GM23338 (cell line): Measurements from ENCODE around the gene STIM1. TPM values are rescaled to one million over a fixed set of nuclear protein-coding genes. Genes with fewer than 3 reads are reported as not detected.

ENCODE experiments used
- ATAC-seq: fragments of 200-7000 bp; cut with Tn5 transposase; 3 replicates; pipeline ENCODE4 v1.9.1; 2020
- DNase-seq: peaks from one replicate; pipeline ENCODE4 v3.0.0-alpha.2; 2015; ENCODE audit warnings: low spot score
- H2AFZ ChIP-seq: fragments of 200-600 bp; sonication (generic); 2 replicates; pipeline ENCODE4 v1.8.0; 2016; ENCODE audit warnings: antibody characterized with exemption, mild to moderate bottlenecking, moderate library complexity
- H3F3A ChIP-seq: fragments of 200-600 bp; sonication (generic); replicated peaks from 2 replicates; pipeline ENCODE4 v1.8.0; 2017; ENCODE audit warnings: antibody characterized with exemption, mixed run types, low read depth
- H3K27ac ChIP-seq: fragments of 200-600 bp; sonication (generic); 2 replicates; pipeline ENCODE4 v1.6.1; 2016; ENCODE audit warnings: low read depth
- H3K27me3 ChIP-seq: fragments of 200-600 bp; sonication (generic); 2 replicates; pipeline ENCODE4 v1.8.0; 2016; ENCODE audit warnings: mild to moderate bottlenecking, mixed run types, moderate library complexity; ENCODE audit not compliant: insufficient read depth
- H3K36me3 ChIP-seq: fragments of 200-600 bp; sonication (generic); 2 replicates; pipeline ENCODE4 v1.8.0; 2016; ENCODE audit warnings: mild to moderate bottlenecking; ENCODE audit not compliant: insufficient read depth
- H3K4me1 ChIP-seq: fragments of 200-600 bp; sonication (generic); 2 replicates; pipeline ENCODE4 v1.8.0; 2016; ENCODE audit warnings: mild to moderate bottlenecking, moderate library complexity; ENCODE audit not compliant: insufficient read depth
- H3K4me2 ChIP-seq: fragments of 200-600 bp; sonication (generic); 2 replicates; pipeline ENCODE4 v1.7.1; 2017; ENCODE audit warnings: mixed run types
- H3K4me3 ChIP-seq: fragments of 200-600 bp; sonication (generic); 2 replicates; pipeline ENCODE4 v1.6.1; 2016; ENCODE audit warnings: mixed run types
- H3K79me2 ChIP-seq: fragments of 200-600 bp; sonication (generic); replicated peaks from 2 replicates; pipeline ENCODE4 v1.8.0; 2017; ENCODE audit warnings: mild to moderate bottlenecking; ENCODE audit not compliant: insufficient read depth
- H3K9me2 ChIP-seq: fragments of 200-600 bp; sonication (generic); 2 replicates; pipeline ENCODE4 v1.8.0; 2017; ENCODE audit not compliant: insufficient read depth
- H4K20me1 ChIP-seq: fragments of 200-600 bp; sonication (generic); replicated peaks from 2 replicates; pipeline ENCODE4 v1.8.0; 2017; ENCODE audit warnings: mild to moderate bottlenecking; ENCODE audit not compliant: insufficient read depth
- H3K27ac Mint-ChIP-seq: 2 replicates; pipeline ENCODE4 v1.8.0; 2020; ENCODE audit warnings: inconsistent platforms, mild to moderate bottlenecking, moderate library complexity, mixed read lengths
- H3K27me3 Mint-ChIP-seq: 3 replicates; pipeline ENCODE4 v1.8.0; 2022; ENCODE audit warnings: low read depth, mild to moderate bottlenecking, moderate library complexity, mixed read lengths, inconsistent platforms; ENCODE audit not compliant: insufficient read depth, poor library complexity
- H3K36me3 Mint-ChIP-seq: 3 replicates; pipeline ENCODE4 v1.8.0; 2021; ENCODE audit warnings: low read depth, mild to moderate bottlenecking, inconsistent platforms, moderate library complexity, mixed read lengths
- H3K4me1 Mint-ChIP-seq: 3 replicates; pipeline ENCODE4 v1.8.0; 2020; ENCODE audit warnings: mild to moderate bottlenecking, inconsistent platforms, mixed read lengths
- H3K4me3 Mint-ChIP-seq: 3 replicates; pipeline ENCODE4 v1.8.0; 2021; ENCODE audit warnings: moderate library complexity, mild to moderate bottlenecking, inconsistent platforms, mixed read lengths
- H3K9me3 Mint-ChIP-seq: 3 replicates; pipeline ENCODE4 v1.8.0; 2020; ENCODE audit warnings: moderate library complexity, mild to moderate bottlenecking, inconsistent platforms, mixed read lengths
- CREB1 ChIP-seq: fragments of 250-450 bp; sonication (Bioruptor Pico); IDR thresholded peaks from 2 replicates; pipeline ENCODE4 v1.5.0; 2020; ENCODE audit warnings: low read depth, mild to moderate bottlenecking, moderate library complexity
- EZH2 ChIP-seq: fragments of 200-600 bp; sonication (generic); IDR thresholded peaks from one replicate; pipeline ENCODE4 v1.8.0; 2017; ENCODE audit warnings: antibody characterized with exemption, mild to moderate bottlenecking, low read depth; ENCODE audit not compliant: unreplicated experiment
- EZH2phosphoT487 ChIP-seq: fragments of 200-600 bp; sonication (generic); IDR thresholded peaks from one replicate; pipeline ENCODE4 v1.8.1; 2018; ENCODE audit warnings: antibody characterized with exemption; ENCODE audit not compliant: unreplicated experiment
- JUNB ChIP-seq: IDR thresholded peaks from one replicate; pipeline ENCODE4 v1.6.1; 2016; ENCODE audit warnings: antibody characterized with exemption; ENCODE audit not compliant: unreplicated experiment
- NANOG ChIP-seq: IDR thresholded peaks from 2 replicates; pipeline ENCODE4 v1.6.1; 2016; ENCODE audit warnings: antibody characterized with exemption, borderline replicate concordance
- POLR2AphosphoS5 ChIP-seq: IDR thresholded peaks from 2 replicates; pipeline ENCODE4 v1.6.1; 2016; ENCODE audit warnings: antibody characterized with exemption, low read depth
- STAT1 ChIP-seq: IDR thresholded peaks from one replicate; pipeline ENCODE4 v1.6.1; 2016; ENCODE audit warnings: antibody characterized with exemption; ENCODE audit not compliant: unreplicated experiment
- ZNF114 ChIP-seq: fragments of 250-450 bp; sonication (Bioruptor Pico); IDR thresholded peaks from 2 replicates; pipeline ENCODE4 v1.5.0; 2020; ENCODE audit warnings: mild to moderate bottlenecking, moderate library complexity
- ZNF331 ChIP-seq: fragments of 250-450 bp; sonication (Bioruptor Pico); IDR thresholded peaks from 2 replicates; pipeline ENCODE4 v1.5.0; 2020; ENCODE audit warnings: low read depth, mild to moderate bottlenecking, moderate library complexity
- polyA plus RNA-seq: library from polyadenylated mRNA; unstranded; fragments of >200 nt; fragmentation: Nextera tagmentation; extraction: Ambion mirVana; gene quantifications from 2 replicates; pipeline ENCODE4 v1.2.1, GENCODE V29; 2016
- total RNA-seq: library from RNA; depleted of rRNA; stranded (reverse); fragments of >200 nt; shearing (Covaris generic); gene quantifications from 2 replicates; pipeline ENCODE4 v1.2.3, GENCODE V29; 2014
- TF ChIP-seq, protein P1 (sequence below): IDR thresholded peaks from 2 replicates; pipeline ENCODE4 v1.6.1; 2016; ENCODE audit warnings: antibody characterized with exemption
- TF ChIP-seq, protein P2 (sequence below), 2 experiments: fragments of 200-600 bp in 1 of 2; sonication (generic) in 1 of 2; conservative IDR thresholded peaks; 2 replicates each; pipeline versions ENCODE4 v1.5.1 to v1.6.1; 2016 to 2017; ENCODE audit warnings: antibody characterized with exemption in 2 of 2, low read depth in 2 of 2, mild to moderate bottlenecking in 2 of 2, moderate library complexity in 1 of 2
- TF ChIP-seq, protein P3 (sequence below): fragments of 250-450 bp; sonication (Bioruptor Pico); IDR thresholded peaks from 2 replicates; pipeline ENCODE4 v1.5.0; 2020; ENCODE audit warnings: mild to moderate bottlenecking, moderate library complexity
- TF ChIP-seq, protein P4 (sequence below): IDR thresholded peaks from one replicate; pipeline ENCODE4 v1.6.1; 2018; ENCODE audit warnings: antibody characterized with exemption; ENCODE audit not compliant: unreplicated experiment

The STIM1 gene
- total and polyA plus RNA-seq, 2 experiments from 2014 or later: 3.5 to 14.0 TPM

DNA sequence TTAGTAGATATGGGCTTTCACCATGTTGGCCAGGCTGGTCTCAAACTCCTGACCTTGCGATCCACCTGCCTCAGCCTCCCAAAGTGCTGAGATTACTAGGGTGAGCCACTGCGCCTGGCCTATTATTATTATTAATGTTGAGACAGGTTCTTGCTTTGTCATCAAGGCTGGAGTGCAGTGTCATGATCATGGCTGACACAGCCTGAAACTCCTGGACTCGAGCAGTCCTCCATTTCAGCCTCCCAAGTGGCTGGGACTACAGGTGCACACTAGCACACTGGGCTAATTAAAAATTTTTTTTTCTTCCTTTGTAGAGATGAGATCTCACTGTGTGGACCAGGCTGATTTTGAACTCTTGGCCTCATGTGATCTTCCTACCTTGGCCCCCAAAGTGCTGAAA lies 102.0 kb downstream of the STIM1 start:
- TF ChIP-seq, protein P1, sequence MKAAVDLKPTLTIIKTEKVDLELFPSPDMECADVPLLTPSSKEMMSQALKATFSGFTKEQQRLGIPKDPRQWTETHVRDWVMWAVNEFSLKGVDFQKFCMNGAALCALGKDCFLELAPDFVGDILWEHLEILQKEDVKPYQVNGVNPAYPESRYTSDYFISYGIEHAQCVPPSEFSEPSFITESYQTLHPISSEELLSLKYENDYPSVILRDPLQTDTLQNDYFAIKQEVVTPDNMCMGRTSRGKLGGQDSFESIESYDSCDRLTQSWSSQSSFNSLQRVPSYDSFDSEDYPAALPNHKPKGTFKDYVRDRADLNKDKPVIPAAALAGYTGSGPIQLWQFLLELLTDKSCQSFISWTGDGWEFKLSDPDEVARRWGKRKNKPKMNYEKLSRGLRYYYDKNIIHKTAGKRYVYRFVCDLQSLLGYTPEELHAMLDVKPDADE: no peak
- TF ChIP-seq, protein P2, sequence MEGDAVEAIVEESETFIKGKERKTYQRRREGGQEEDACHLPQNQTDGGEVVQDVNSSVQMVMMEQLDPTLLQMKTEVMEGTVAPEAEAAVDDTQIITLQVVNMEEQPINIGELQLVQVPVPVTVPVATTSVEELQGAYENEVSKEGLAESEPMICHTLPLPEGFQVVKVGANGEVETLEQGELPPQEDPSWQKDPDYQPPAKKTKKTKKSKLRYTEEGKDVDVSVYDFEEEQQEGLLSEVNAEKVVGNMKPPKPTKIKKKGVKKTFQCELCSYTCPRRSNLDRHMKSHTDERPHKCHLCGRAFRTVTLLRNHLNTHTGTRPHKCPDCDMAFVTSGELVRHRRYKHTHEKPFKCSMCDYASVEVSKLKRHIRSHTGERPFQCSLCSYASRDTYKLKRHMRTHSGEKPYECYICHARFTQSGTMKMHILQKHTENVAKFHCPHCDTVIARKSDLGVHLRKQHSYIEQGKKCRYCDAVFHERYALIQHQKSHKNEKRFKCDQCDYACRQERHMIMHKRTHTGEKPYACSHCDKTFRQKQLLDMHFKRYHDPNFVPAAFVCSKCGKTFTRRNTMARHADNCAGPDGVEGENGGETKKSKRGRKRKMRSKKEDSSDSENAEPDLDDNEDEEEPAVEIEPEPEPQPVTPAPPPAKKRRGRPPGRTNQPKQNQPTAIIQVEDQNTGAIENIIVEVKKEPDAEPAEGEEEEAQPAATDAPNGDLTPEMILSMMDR (conservative IDR thresholded peaks at IDR 0.05; ENCODE audit: low read depth in 2 of 2): no peak
- TF ChIP-seq, protein P3, sequence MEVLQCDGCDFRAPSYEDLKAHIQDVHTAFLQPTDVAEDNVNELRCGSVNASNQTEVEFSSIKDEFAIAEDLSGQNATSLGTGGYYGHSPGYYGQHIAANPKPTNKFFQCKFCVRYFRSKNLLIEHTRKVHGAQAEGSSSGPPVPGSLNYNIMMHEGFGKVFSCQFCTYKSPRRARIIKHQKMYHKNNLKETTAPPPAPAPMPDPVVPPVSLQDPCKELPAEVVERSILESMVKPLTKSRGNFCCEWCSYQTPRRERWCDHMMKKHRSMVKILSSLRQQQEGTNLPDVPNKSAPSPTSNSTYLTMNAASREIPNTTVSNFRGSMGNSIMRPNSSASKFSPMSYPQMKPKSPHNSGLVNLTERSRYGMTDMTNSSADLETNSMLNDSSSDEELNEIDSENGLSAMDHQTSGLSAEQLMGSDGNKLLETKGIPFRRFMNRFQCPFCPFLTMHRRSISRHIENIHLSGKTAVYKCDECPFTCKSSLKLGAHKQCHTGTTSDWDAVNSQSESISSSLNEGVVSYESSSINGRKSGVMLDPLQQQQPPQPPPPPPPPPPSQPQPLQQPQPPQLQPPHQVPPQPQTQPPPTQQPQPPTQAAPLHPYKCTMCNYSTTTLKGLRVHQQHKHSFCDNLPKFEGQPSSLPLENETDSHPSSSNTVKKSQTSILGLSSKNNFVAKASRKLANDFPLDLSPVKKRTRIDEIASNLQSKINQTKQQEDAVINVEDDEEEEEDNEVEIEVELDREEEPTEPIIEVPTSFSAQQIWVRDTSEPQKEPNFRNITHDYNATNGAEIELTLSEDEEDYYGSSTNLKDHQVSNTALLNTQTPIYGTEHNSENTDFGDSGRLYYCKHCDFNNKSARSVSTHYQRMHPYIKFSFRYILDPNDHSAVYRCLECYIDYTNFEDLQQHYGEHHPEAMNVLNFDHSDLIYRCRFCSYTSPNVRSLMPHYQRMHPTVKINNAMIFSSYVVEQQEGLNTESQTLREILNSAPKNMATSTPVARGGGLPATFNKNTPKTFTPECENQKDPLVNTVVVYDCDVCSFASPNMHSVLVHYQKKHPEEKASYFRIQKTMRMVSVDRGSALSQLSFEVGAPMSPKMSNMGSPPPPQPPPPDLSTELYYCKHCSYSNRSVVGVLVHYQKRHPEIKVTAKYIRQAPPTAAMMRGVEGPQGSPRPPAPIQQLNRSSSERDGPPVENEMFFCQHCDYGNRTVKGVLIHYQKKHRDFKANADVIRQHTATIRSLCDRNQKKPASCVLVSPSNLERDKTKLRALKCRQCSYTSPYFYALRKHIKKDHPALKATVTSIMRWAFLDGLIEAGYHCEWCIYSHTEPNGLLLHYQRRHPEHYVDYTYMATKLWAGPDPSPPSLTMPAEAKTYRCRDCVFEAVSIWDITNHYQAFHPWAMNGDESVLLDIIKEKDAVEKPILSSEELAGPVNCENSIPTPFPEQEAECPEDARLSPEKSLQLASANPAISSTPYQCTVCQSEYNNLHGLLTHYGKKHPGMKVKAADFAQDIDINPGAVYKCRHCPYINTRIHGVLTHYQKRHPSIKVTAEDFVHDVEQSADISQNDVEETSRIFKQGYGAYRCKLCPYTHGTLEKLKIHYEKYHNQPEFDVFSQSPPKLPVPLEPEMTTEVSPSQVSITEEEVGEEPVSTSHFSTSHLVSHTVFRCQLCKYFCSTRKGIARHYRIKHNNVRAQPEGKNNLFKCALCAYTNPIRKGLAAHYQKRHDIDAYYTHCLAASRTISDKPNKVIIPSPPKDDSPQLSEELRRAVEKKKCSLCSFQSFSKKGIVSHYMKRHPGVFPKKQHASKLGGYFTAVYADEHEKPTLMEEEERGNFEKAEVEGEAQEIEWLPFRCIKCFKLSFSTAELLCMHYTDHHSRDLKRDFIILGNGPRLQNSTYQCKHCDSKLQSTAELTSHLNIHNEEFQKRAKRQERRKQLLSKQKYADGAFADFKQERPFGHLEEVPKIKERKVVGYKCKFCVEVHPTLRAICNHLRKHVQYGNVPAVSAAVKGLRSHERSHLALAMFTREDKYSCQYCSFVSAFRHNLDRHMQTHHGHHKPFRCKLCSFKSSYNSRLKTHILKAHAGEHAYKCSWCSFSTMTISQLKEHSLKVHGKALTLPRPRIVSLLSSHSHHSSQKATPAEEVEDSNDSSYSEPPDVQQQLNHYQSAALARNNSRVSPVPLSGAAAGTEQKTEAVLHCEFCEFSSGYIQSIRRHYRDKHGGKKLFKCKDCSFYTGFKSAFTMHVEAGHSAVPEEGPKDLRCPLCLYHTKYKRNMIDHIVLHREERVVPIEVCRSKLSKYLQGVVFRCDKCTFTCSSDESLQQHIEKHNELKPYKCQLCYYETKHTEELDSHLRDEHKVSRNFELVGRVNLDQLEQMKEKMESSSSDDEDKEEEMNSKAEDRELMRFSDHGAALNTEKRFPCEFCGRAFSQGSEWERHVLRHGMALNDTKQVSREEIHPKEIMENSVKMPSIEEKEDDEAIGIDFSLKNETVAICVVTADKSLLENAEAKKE (CRISPR knock-in tag): no peak
- TF ChIP-seq ZNF331 (no peak), CREB1 (CRISPR knock-in tag) (no peak), POLR2AphosphoS5 (no peak), STAT1 (no peak), EZH2phosphoT487 (no peak), ZNF114 (no peak), EZH2 (no peak), NANOG (no peak), JUNB (no peak)
- TF ChIP-seq, protein P4, sequence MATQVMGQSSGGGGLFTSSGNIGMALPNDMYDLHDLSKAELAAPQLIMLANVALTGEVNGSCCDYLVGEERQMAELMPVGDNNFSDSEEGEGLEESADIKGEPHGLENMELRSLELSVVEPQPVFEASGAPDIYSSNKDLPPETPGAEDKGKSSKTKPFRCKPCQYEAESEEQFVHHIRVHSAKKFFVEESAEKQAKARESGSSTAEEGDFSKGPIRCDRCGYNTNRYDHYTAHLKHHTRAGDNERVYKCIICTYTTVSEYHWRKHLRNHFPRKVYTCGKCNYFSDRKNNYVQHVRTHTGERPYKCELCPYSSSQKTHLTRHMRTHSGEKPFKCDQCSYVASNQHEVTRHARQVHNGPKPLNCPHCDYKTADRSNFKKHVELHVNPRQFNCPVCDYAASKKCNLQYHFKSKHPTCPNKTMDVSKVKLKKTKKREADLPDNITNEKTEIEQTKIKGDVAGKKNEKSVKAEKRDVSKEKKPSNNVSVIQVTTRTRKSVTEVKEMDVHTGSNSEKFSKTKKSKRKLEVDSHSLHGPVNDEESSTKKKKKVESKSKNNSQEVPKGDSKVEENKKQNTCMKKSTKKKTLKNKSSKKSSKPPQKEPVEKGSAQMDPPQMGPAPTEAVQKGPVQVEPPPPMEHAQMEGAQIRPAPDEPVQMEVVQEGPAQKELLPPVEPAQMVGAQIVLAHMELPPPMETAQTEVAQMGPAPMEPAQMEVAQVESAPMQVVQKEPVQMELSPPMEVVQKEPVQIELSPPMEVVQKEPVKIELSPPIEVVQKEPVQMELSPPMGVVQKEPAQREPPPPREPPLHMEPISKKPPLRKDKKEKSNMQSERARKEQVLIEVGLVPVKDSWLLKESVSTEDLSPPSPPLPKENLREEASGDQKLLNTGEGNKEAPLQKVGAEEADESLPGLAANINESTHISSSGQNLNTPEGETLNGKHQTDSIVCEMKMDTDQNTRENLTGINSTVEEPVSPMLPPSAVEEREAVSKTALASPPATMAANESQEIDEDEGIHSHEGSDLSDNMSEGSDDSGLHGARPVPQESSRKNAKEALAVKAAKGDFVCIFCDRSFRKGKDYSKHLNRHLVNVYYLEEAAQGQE: no peak
- peaks cover 1% of the 10 kb centered on the region for H3K27me3 Mint-ChIP-seq

More for the DNA sequence above, 102.0 kb downstream of the STIM1 start:
- no peak for ATAC-seq
- DNase-seq: no peak
- no peak overlapping the region for H3K4me3 Mint-ChIP-seq
- H3K4me1 ChIP-seq: no peaks in the 10 kb centered on the region
- no peak overlapping the region for H3K27ac ChIP-seq
- no peaks in the 10 kb centered on the region for H3K9me3 Mint-ChIP-seq
- no peaks in the 10 kb centered on the region for H3K79me2 ChIP-seq
- H3K4me1 Mint-ChIP-seq: no peaks in the 10 kb centered on the region
- H3K9me2 ChIP-seq: no peaks in the 10 kb centered on the region
- no peaks in the 10 kb centered on the region for H4K20me1 ChIP-seq
- no peaks in the 10 kb centered on the region for H3K36me3 ChIP-seq
- H3K36me3 Mint-ChIP-seq: no peaks in the 10 kb centered on the region
- no peaks in the 10 kb centered on the region for H3F3A ChIP-seq
- H2AFZ ChIP-seq: no peak overlapping the region
- no peak overlapping the region for H3K27ac Mint-ChIP-seq
- H3K27me3 ChIP-seq: no peaks in the 10 kb centered on the region
- H3K4me2 ChIP-seq: no peak overlapping the region
- no peak overlapping the region for H3K4me3 ChIP-seq
